Peyer's patch (tissue), 4 donors: ENCODE results near the gene MME. TPM values are rescaled to one million over a fixed set of nuclear protein-coding genes. Genes with fewer than 3 reads are reported as not detected.
A peak's percentile ranks its signal among the peaks of the same experiment; 100 is the strongest.

Experiments used
- DNase-seq, 3 donors: peaks; one replicate each; pipeline ENCODE4 v3.0.0-alpha.2; 2017 to 2019
- H3K27ac ChIP-seq, 4 donors: fragments of 200-600 bp; sonication (generic); one replicate each; pipeline ENCODE4 v1.5.1; 2016 to 2019
- H3K27me3 ChIP-seq, 2 donors: fragments of 200-600 bp; sonication (generic); one replicate each; pipeline ENCODE4 v1.5.1; 2019
- H3K36me3 ChIP-seq, 3 donors: fragments of 200-600 bp; sonication (generic); one replicate each; pipeline ENCODE4 v1.5.1; 2016 to 2019
- H3K4me1 ChIP-seq, 4 donors: fragments of 200-600 bp; sonication (generic); one replicate each; pipeline ENCODE4 v1.5.1; 2016 to 2019
- H3K4me3 ChIP-seq, 4 donors: fragments of 200-600 bp; sonication (generic); 1 replicate in 3 of 4; 2 replicates in 1 of 4; pipeline ENCODE4 v1.5.1; 2016 to 2019; ENCODE audit warnings: mild to moderate bottlenecking in 1 of 4
- H3K9me3 ChIP-seq, 4 donors: fragments of 200-600 bp; sonication (generic); one replicate each; pipeline ENCODE4 v1.5.1; 2016 to 2019; ENCODE audit warnings: mild to moderate bottlenecking in 1 of 4
- POLR2A ChIP-seq, 2 donors: fragments of 450-650 bp; IDR thresholded peaks; one replicate each; pipeline ENCODE4 v1.5.1; 2017; ENCODE audit warnings: antibody characterized with exemption in 2 of 2, mild to moderate bottlenecking in 2 of 2, moderate library complexity in 2 of 2
- total RNA-seq, 4 donors: library from RNA; depleted of rRNA; stranded (reverse); fragments of >200 nt; gene quantifications; one replicate each; pipeline ENCODE4 v1.1.0, GENCODE V29; 2016
- TF ChIP-seq, protein P1 (sequence below), 6 experiments: fragments of 450-650 bp in 4 of 6; fragments of 200-600 bp in 2 of 6; sonication (generic) in 1 of 6; IDR thresholded peaks; one replicate each; pipeline ENCODE4 v1.5.1; 2017 to 2019; ENCODE audit warnings: antibody characterized with exemption in 6 of 6, mild to moderate bottlenecking in 3 of 6, moderate library complexity in 1 of 6

Gene MME
- total RNA-seq, 4 donors from 2014 or later = 19.0 to 1,011 (median 511) TPM

DNA sequence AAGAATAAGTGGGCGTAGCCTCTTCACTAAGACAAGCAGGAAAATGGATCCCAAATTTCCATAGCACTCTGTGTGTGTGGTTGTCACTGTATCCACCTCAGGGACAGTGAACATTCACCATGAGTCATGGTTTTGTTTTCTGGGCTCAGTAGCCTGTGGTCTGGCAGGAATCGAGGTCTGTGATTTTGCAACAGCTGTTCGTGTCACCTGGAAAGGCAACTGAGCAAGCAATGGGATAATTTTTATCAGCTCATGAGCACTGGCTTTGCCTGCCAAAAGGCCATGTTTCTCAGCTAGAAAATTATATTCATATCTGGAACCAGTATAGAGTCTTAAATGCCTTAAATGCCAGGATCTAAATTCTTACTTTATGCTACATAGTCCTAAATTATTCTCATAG is 152.5 kb downstream of the MME start:
- DNase-seq = no peak
- H3K27ac ChIP-seq = peak overlapping the region in 1 of 4 donors; percentile 4

DNA sequence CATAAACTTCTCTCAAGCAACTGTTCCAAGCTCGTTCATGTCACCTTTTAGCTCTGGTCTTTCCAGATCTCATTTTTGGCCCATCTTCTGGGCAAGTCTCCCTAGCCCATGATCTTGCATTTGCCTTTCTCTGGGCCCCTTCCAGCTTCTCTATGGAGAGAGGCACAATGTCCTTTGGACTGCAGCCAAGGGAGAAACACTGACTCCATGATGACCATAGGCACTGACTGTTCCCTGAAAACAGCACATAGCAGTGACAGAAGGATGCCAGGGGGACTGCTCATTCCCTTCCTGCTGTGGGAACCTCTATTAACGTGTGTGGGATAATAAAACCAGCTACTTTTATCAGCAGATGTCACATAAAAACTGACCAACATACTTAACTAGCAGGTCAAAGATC is 153.1 kb downstream of the MME start:
- TF ChIP-seq POLR2A (IDR thresholded peaks at IDR 0.05) = no peak
- TF ChIP-seq, protein P1, sequence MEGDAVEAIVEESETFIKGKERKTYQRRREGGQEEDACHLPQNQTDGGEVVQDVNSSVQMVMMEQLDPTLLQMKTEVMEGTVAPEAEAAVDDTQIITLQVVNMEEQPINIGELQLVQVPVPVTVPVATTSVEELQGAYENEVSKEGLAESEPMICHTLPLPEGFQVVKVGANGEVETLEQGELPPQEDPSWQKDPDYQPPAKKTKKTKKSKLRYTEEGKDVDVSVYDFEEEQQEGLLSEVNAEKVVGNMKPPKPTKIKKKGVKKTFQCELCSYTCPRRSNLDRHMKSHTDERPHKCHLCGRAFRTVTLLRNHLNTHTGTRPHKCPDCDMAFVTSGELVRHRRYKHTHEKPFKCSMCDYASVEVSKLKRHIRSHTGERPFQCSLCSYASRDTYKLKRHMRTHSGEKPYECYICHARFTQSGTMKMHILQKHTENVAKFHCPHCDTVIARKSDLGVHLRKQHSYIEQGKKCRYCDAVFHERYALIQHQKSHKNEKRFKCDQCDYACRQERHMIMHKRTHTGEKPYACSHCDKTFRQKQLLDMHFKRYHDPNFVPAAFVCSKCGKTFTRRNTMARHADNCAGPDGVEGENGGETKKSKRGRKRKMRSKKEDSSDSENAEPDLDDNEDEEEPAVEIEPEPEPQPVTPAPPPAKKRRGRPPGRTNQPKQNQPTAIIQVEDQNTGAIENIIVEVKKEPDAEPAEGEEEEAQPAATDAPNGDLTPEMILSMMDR (IDR thresholded peaks at IDR 0.05) = no peak
- no peaks in the 10 kb centered on the region for H3K4me1 ChIP-seq
- peak overlapping the region in 1 of 4 donors; percentile 4 for H3K27ac ChIP-seq
- H3K4me3 ChIP-seq = no peak overlapping the region
- H3K27me3 ChIP-seq = no peaks in the 10 kb centered on the region
- H3K9me3 ChIP-seq = no peaks in the 10 kb centered on the region
- DNase-seq = no peak
- H3K36me3 ChIP-seq = no peaks in the 10 kb centered on the region

More for the DNA sequence above, 152.5 kb downstream of the MME start:
- no peaks in the 10 kb centered on the region for H3K9me3 ChIP-seq
- H3K4me3 ChIP-seq = no peak overlapping the region
- TF ChIP-seq POLR2A (IDR thresholded peaks at IDR 0.05) = no peak
- TF ChIP-seq, protein P1 (IDR thresholded peaks at IDR 0.05) = no peak
- no peaks in the 10 kb centered on the region for H3K4me1 ChIP-seq
- H3K36me3 ChIP-seq = no peaks in the 10 kb centered on the region
- no peaks in the 10 kb centered on the region for H3K27me3 ChIP-seq

Other genes starting within 250 kb of the MME start
- not detected for gene STRIT1, start 213.4 kb downstream of the MME start, total RNA-seq